SU-DHL-6 (cell line): ENCODE measurements around the gene ARHGEF35.

ENCODE experiments used
- H2AFZ ChIP-seq: fragments of 200-600 bp; sonication (generic); 2 replicates; pipeline ENCODE4 v1.6.1; 2014; ENCODE audit warnings: low read depth, mild to moderate bottlenecking, moderate library complexity, mixed read lengths, antibody characterized with exemption, low read length; ENCODE audit not compliant: severe bottlenecking
- H3F3A ChIP-seq: fragments of 200-600 bp; shearing (Covaris generic); 2 replicates; pipeline ENCODE4 v1.6.0; 2016; ENCODE audit warnings: antibody characterized with exemption, mild to moderate bottlenecking; ENCODE audit not compliant: insufficient read depth
- H3K27ac ChIP-seq: fragments of 200-600 bp; sonication (generic); 2 replicates; pipeline ENCODE4 v1.5.1; 2016; ENCODE audit warnings: low read depth, mild to moderate bottlenecking, low read length, moderate library complexity, mixed read lengths
- H3K27me3 ChIP-seq: fragments of 200-600 bp; sonication (generic), shearing (Covaris generic); 2 replicates; pipeline ENCODE4 v1.6.0; 2014; ENCODE audit warnings: mild to moderate bottlenecking, low read length
- H3K36me3 ChIP-seq: fragments of 200-600 bp; sonication (generic); 2 replicates; pipeline ENCODE4 v1.6.1; 2014; ENCODE audit warnings: mild to moderate bottlenecking, low read length, mixed read lengths
- H3K4me2 ChIP-seq: fragments of 300-600, 200-600 bp; shearing (Covaris generic), sonication (generic); 2 replicates; pipeline ENCODE4 v1.6.0; 2014; ENCODE audit warnings: low read length, low read depth, mild to moderate bottlenecking; ENCODE audit not compliant: poor library complexity, severe bottlenecking
- H3K4me3 ChIP-seq: fragments of 200-600 bp; sonication (generic); 2 replicates; pipeline ENCODE4 v1.5.1; 2014; ENCODE audit warnings: antibody characterized with exemption, low read length, mild to moderate bottlenecking, mixed read lengths; ENCODE audit not compliant: insufficient read depth, poor library complexity, severe bottlenecking
- H3K79me2 ChIP-seq: fragments of 200-600 bp; sonication (generic); 2 replicates; pipeline ENCODE4 v1.6.1; 2014; ENCODE audit warnings: mild to moderate bottlenecking, low read length, moderate library complexity; ENCODE audit not compliant: insufficient read depth
- H3K9ac ChIP-seq: fragments of 200-600 bp; sonication (generic); 2 replicates; pipeline ENCODE4 v1.7.0; 2014; ENCODE audit warnings: mild to moderate bottlenecking, low read length
- H3K9me2 ChIP-seq: fragments of 200-600 bp; sonication (generic); replicated peaks from 2 replicates; pipeline ENCODE4 v1.6.1; 2014; ENCODE audit warnings: low read length; ENCODE audit not compliant: insufficient read depth
- H3K9me3 ChIP-seq: fragments of 200-600 bp; sonication (generic); 2 replicates; pipeline ENCODE4 v1.6.1; 2014; ENCODE audit warnings: low read length, mixed read lengths; ENCODE audit not compliant: insufficient read depth
- H4K20me1 ChIP-seq: fragments of 200-600 bp; sonication (generic); 2 replicates; pipeline ENCODE4 v1.6.1; 2014; ENCODE audit warnings: low read depth, mild to moderate bottlenecking, antibody characterized with exemption, low read length, moderate library complexity, mixed read lengths
- CTCF ChIP-seq: fragments of 200-600 bp; sonication (generic); IDR thresholded peaks from one replicate; pipeline ENCODE4 v1.5.1; 2017; ENCODE audit warnings: antibody characterized with exemption, mild to moderate bottlenecking, low read length, moderate library complexity; ENCODE audit not compliant: insufficient read depth, poor library complexity, severe bottlenecking
- EZH2phosphoT487 ChIP-seq: fragments of 200-600 bp; sonication (generic), shearing (Covaris generic); conservative IDR thresholded peaks from 2 replicates; pipeline ENCODE4 v1.6.1; 2018; ENCODE audit warnings: mild to moderate bottlenecking, antibody characterized with exemption, low read length, moderate library complexity, mixed read lengths

ARHGEF35 gene

DNA sequence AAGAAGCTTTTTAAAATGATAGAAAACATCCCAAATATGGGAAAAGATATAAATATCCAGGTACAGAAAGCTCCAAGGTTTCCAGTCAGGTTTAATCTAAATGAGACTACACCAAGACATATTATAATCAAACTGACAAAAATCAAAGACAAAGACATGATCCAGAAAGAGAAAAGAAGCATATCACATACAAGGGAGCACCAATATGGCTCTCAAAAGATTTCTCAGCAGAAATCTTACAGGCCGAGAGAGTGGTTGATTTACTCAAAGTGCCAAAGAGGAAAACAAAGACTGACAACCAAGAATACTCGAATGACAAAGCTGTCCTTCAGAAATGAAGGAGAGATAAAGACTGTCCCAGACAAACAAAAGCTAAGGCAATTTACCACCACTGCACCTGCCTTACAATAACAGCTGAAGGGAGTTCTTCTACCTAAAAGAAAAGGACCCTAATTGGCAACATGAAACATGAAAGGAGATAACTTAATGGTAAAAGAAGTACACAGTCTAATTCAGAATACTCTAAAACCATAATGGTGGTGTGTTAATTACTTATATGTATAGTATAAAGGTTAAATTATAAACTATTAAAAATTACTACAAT lies 47.3 kb downstream of the ARHGEF35 start:
- Histone ChIP-seq H3K36me3 (no peaks in the 10 kb centered on the region), H4K20me1 (no peaks in the 10 kb centered on the region), H3K27me3 (no peaks in the 10 kb centered on the region), H3K4me2 (no peak overlapping the region), H3K4me3 (no peak overlapping the region), H3K9me2 (no peaks in the 10 kb centered on the region), H3K79me2 (no peaks in the 10 kb centered on the region), H3F3A (no peaks in the 10 kb centered on the region), H3K9ac (no peak overlapping the region), H3K27ac (no peak overlapping the region), H3K9me3 (no peaks in the 10 kb centered on the region), H2AFZ (no peak overlapping the region)
- TF ChIP-seq EZH2phosphoT487 = no peak
- no peak for TF ChIP-seq CTCF

GRCh38 chr7:144144426-144144825 lies 51.2 kb downstream of the ARHGEF35 start:
- no peak overlapping the region for H3K9ac ChIP-seq
- no peaks in the 10 kb centered on the region for H3K27me3 ChIP-seq
- no peaks in the 10 kb centered on the region; the same call in 1 of the 2 replicates for H4K20me1 ChIP-seq
- no peaks in the 10 kb centered on the region for H3F3A ChIP-seq
- H3K27ac ChIP-seq = no peak overlapping the region
- no peaks in the 10 kb centered on the region for H3K9me3 ChIP-seq
- no peaks in the 10 kb centered on the region for H3K9me2 ChIP-seq
- TF ChIP-seq CTCF (no peak), EZH2phosphoT487 (no peak)
- H3K4me2 ChIP-seq = no peak overlapping the region
- H3K36me3 ChIP-seq = no peaks in the 10 kb centered on the region
- no peak overlapping the region for H3K4me3 ChIP-seq
- no peak overlapping the region for H2AFZ ChIP-seq
- no peaks in the 10 kb centered on the region for H3K79me2 ChIP-seq

GRCh38 chr7:144142187-144142586 lies 53.4 kb downstream of the ARHGEF35 start:
- H3K9ac ChIP-seq = no peak overlapping the region
- no peaks in the 10 kb centered on the region for H3K27me3 ChIP-seq
- H3K9me3 ChIP-seq = no peaks in the 10 kb centered on the region
- H3K27ac ChIP-seq = no peak overlapping the region
- no peak overlapping the region for H2AFZ ChIP-seq
- H3K4me2 ChIP-seq = no peak overlapping the region
- no peaks in the 10 kb centered on the region for H3F3A ChIP-seq
- no peaks in the 10 kb centered on the region; the same call in 1 of the 2 replicates for H4K20me1 ChIP-seq
- no peak overlapping the region for H3K4me3 ChIP-seq
- H3K9me2 ChIP-seq = no peaks in the 10 kb centered on the region
- no peaks in the 10 kb centered on the region for H3K36me3 ChIP-seq
- TF ChIP-seq CTCF (no peak), EZH2phosphoT487 (no peak)
- no peaks in the 10 kb centered on the region for H3K79me2 ChIP-seq
